HG03175 (cell line): ENCODE data around the gene DHRS7B.
"Not testable (repeated sequence)": the region's sequence is repeated elsewhere in the genome, so short reads cannot be mapped to it uniquely, and the experiment has no call there.

Source experiments
- ATAC-seq: cut with Tn5 transposase; IDR thresholded peaks from one replicate; pipeline ENCODE4 v1.9.1; 2021; ENCODE audit warnings: mild to moderate bottlenecking, moderate library complexity; ENCODE audit not compliant: unreplicated experiment

Gene DHRS7B

GRCh38 chr17:21126645-21127508, at the start of gene DHRS7B:
TSS of gene DHRS7B (plus strand) at chr17:21126964. CDS start at chr17:21126972, 8 bp downstream.
- peak; percentile 92 for ATAC-seq

DNA sequence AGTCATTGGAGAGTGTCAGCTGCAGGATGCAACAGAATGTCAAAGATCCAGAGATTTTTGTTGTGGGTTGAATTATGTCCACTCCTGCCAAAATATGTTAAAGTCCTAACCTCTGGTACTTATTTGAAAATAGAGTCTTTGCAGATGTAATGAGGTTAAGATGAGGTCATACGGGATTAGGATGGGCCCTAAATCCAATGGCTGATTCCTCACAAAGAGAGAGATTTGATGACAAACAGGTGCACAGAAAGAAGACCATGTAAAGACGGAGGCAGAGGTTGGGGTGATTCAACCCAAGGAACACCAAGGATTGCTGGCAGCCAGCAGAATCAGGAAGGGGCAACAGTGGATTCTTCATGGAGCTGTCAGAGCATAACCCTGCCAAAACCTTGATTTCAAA, 49.5 kb upstream of the DHRS7B start:
- ATAC-seq = no peak

DNA sequence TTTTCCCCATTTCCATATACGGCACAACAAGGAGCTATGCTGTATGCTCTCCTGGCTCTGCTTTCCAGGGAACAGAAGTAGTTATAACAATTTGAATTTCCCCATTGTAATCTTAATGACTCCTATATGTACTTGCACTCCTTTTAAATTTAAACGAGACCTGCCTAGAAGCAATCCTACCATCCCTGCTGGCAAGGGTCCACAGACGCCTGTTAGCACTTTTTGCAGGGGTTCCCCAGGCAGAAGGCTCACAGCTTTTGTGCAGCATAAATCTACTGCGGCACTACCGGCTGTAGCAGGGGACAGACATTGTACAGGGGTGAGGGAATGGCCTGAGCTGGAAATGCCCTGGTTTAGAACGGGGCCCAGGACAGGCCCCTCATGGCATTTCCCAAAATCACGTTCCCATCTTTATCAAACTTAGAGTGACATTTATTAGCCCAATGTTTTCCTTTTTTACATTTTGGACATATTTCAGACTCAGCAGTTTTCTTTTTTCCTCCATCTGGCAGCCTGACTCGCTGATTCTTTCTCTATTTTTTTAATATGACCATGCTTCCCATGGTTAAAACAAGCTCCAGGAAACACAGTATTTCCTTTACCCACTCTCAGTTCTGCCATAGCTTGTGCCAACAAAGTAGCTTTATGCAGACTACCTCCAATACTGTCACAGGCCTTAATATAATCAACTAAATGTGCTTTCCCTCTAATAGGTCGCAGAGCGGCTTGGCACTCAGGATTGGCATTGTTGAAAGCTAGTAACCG, 48.6 kb upstream of the DHRS7B start:
- no peak for ATAC-seq

- no peak for ATAC-seq
Measured at GRCh38 chr17:21079196-21079595, 47.6 kb upstream of the DHRS7B start.

DNA sequence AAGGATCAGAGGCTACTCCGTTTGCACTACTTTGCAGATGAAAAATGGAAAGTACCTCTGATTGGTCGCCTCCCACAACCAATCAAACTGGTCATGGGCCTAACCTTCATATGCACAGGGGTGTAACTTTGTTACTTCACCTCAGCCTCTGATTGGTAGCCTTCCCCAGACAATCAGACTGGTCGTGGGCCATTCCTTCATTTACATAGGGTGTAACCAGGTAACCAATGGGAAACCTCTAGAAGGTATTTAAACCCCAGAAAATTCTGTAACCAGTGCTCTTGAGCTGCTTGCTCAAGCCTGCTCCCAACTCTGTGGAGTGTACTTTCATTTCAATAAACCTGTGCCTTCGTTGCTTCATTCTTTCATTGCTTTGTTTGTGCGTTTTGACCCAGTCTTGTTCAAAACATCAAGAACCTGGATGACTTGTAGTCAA, 44.7 kb upstream of the DHRS7B start:
- ATAC-seq = no peak

GRCh38 chr17:21085280-21085679, 41.5 kb upstream of the DHRS7B start:
- not testable (repeated sequence) for ATAC-seq

GRCh38 chr17:21085707-21086106, 41.1 kb upstream of the DHRS7B start:
- no peak for ATAC-seq

GRCh38 chr17:21089145-21089544, 37.6 kb upstream of the DHRS7B start:
- no peak for ATAC-seq

- no peak for ATAC-seq
Measured at GRCh38 chr17:21089933-21090901, 36.5 kb upstream of the DHRS7B start.

DNA sequence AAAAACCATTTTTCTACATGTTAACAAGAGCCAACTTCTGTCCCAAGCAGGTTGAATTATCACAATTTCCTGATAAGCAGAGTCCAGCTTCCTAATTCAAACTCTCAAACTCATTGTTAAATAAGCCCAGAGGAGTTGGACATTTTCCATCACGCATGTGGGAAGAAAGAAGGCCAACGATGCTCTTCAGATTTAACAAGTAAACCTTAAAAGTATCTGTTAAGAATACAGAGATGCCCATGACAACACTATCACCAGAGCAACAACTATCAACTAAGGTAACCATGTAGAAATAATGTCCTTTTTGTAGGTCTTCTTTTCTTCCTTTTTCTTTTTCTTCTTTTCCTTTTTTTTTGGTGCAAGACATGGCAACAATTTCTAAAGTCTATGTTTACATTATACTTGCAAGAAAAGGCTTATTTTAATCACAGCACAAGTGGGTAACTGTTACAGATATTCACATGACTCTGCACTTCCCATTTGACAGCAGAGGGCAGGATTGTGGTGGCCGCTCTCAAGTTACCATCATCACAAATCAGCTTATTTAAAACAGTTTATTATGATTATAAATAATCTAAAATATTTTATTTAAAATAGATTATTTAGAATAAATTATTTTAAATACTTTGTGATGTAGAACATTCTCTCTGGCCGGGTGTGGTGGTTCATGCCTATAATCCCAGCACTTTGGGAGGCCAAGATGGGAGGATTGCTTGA, 35.7 kb upstream of the DHRS7B start:
- no peak for ATAC-seq

DNA sequence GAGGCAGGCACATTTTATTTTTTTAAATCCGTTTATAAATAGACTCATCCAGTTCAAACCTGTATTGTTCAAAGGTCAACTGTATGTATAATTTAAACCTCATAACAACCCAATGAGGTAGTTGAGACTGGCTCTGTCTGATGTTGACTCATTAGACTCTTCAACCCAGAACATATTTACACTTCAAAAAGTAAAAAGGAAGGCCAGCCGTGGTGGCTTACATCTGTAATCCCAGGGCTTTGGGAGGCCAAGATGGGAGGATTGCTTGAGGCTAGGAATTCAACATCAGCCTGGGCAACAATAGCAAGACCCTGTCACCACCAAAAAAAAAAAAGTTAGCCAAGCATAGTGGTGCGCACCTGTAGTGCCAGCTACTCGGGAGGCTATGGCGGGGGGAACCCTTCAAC, 32.5 kb upstream of the DHRS7B start:
- no peak for ATAC-seq

- ATAC-seq = no peak
Measured at GRCh38 chr17:21095735-21096134, 31.0 kb upstream of the DHRS7B start.

GRCh38 chr17:21096874-21097273, 29.9 kb upstream of the DHRS7B start:
- ATAC-seq = no peak

GRCh38 chr17:21098934-21099689, 27.7 kb upstream of the DHRS7B start:
- peak; percentile 93 for ATAC-seq

DNA sequence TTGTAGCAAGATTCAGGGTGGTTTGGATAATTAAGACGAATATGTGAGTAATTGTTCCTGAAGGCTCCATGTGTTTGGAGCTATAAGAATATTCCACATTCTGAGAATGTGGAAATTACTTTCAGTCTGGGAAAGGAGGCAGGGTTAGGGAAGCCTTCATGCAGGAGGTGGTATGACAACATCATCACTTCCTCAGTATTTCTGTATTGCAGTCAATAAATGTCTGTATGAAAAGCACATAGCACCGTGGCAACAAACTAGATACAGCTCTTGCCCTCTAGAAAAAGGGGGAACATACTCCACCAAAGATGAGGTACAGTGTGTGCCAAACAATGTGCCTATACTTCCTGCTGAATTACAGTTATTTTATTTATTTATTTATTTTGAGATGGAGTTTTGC, 26.1 kb upstream of the DHRS7B start:
- no peak for ATAC-seq

DNA sequence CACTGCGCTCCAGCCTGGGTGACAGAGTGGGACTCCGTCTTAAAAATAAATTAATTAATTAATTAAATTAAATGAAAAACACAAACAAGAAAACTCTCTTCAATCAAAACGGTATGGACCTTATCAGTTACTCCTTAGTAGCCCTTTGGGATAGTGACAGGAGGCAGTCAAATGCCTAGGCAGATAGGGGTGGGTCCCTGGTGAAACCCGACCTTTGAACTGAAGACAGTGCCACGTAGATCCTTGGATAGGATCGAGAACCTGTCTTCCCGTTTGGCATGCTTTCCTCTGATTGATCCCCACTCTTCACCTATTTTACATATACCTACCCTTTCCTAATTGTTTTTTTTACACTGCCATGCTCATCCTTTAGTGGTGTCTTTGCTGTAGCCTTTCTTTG, 22.2 kb upstream of the DHRS7B start:
- no peak for ATAC-seq

- no peak for ATAC-seq
Measured at GRCh38 chr17:21105064-21105894, 21.5 kb upstream of the DHRS7B start.

DNA sequence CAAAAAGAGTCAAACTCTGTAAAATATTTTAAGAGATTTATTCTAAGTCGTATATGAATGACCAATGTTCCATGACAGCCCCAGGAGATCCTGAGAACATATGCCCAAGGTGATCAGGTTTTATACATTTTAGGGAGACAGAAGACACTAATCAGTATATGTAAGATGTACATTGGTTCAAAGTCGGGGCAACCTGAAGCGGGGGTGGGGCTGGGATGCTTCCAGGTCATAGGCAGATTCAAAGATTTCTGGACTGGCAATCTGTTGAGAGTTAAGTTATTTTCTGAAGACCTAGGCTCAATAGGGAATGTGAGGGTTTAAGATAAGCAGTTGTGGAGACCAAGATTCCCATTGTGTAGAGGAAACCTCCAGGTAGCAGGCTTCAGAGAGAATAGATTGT, 20.4 kb upstream of the DHRS7B start:
- ATAC-seq = no peak
